Neural progenitor cell (in vitro differentiated cells): Measurements from ENCODE around the gene ZP1.

Source experiments
- CTCF ChIP-seq: fragments of 200-600 bp; sonication (generic); IDR thresholded peaks from 2 replicates; pipeline ENCODE4 v1.5.1; 2017; ENCODE audit warnings: antibody characterized with exemption, mild to moderate bottlenecking
- EZH2 ChIP-seq: fragments of 200-600 bp; sonication (generic); IDR thresholded peaks from 2 replicates; pipeline ENCODE4 v1.6.1; 2017; ENCODE audit warnings: antibody characterized with exemption, mild to moderate bottlenecking, moderate library complexity
- EZH2phosphoT487 ChIP-seq: fragments of 200-600 bp; sonication (generic); IDR thresholded peaks from 2 replicates; pipeline ENCODE4 v1.6.1; 2017; ENCODE audit warnings: antibody characterized with exemption

DNA sequence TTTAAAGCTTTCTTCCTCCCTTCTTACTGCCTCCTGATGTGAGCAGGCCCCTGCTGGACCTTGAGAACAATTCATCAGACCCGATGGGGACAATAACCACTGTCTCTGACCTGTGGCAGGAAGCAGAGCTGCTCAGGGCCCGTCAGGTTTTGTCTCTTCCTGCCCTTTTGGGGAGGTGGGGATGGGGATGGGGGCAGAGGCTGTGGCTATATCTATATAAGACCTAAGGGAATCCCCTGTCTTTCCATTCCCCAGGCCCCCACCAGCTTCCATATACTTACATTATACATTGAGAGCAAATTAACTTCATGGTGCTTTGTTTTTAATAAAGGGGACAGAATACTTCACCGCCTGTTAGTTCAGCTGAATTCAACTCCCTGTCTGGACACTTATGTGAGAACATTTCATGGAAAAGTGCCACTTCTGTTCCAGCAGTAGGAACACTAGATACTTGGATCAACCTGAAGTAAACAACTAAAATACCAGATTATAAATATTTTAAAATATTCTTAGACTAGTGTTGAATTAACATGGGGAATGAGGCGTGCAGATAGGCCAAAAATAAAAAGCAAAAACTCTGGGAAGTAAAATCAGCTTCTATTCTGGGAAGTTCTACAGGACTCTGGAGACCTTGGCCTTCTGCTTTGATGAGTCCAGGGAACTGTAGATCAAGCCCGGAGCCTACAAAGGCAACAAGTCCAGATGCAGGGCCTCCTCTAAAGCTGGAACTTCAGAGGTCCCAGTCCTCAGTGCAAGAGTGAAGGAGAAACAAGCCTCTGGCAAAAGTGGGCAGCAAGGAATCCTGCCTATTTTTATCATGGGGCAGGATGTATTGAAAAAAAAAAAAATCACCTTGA, 11.1 kb downstream of the ZP1 start:
- no peak for TF ChIP-seq CTCF
- TF ChIP-seq EZH2: no peak
- TF ChIP-seq EZH2phosphoT487: no peak
